ENCODE data around the gene SORCS2. TPM values are rescaled to one million over a fixed set of nuclear protein-coding genes. Genes with fewer than 3 reads are reported as not detected.

SORCS2 gene
- total RNA-seq, 1 donor from 2014 or later: 29.5 TPM

DNA sequence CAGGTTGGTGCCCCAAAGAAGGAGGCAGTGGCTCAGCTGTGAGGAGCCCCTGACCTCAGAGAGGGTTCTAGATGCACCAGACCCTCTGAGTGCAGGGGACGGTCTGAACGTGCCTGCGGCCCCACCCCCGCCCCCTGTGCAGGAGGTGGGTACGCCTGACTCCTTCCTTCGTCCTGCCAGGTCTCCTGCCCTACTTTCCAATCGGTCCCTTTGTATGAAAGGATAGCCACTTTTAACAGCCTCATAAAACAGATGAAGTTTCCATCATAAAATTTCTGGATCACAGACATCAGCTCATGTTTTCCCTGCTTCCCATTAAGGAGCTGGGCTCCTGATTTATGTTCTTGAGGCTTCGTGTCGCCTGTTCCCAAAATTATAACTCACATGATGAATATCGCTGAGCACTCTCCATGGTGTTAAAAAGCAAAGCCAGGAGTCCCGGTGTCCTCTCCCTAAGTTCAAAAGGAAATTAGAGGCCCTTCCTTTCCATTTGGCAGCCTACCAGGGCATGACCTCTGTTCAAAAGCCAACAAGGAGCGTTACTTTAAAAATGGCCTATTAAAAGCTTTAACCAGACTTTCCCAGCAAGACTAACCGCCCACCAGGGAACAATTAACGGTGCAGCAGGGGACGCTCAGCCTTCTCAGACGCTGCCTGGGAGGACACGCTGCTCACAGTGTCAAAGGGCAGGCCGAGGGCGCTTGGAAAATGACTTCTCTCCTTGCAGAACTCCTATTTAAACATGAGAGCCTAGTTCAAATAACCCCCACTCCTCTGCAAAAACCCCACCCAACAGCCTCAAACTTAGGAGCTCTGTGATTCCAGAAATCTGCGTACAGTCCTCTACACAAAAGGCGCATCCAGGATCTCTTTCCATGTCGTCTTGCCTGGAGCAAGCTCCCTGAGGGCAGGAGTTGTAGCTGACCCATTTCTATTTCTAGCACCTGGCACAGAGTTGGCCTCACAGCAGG lies 565.4 kb downstream of the SORCS2 start:
- Mint-ChIP-seq H3K27ac (ENCODE audit: unreplicated experiment) (peak overlapping the region; percentile 39), H3K27me3 (ENCODE audit: unreplicated experiment) (peaks cover 55% of the 10 kb centered on the region), H3K4me1 (ENCODE audit: low read depth, unreplicated experiment) (peaks cover 34% of the 10 kb centered on the region), H3K9me3 (ENCODE audit: unreplicated experiment) (peaks cover 71% of the 10 kb centered on the region), H3K36me3 (ENCODE audit: unreplicated experiment) (peaks cover 5% of the 10 kb centered on the region), H3K4me3 (ENCODE audit: unreplicated experiment) (peak overlapping the region; percentile 20)
- peak; percentile 56 for DNase-seq
- TF ChIP-seq, protein P1, sequence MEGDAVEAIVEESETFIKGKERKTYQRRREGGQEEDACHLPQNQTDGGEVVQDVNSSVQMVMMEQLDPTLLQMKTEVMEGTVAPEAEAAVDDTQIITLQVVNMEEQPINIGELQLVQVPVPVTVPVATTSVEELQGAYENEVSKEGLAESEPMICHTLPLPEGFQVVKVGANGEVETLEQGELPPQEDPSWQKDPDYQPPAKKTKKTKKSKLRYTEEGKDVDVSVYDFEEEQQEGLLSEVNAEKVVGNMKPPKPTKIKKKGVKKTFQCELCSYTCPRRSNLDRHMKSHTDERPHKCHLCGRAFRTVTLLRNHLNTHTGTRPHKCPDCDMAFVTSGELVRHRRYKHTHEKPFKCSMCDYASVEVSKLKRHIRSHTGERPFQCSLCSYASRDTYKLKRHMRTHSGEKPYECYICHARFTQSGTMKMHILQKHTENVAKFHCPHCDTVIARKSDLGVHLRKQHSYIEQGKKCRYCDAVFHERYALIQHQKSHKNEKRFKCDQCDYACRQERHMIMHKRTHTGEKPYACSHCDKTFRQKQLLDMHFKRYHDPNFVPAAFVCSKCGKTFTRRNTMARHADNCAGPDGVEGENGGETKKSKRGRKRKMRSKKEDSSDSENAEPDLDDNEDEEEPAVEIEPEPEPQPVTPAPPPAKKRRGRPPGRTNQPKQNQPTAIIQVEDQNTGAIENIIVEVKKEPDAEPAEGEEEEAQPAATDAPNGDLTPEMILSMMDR (IDR thresholded peaks at IDR 0.05; ENCODE audit: partially characterized antibody, unreplicated experiment): no peak

DNA sequence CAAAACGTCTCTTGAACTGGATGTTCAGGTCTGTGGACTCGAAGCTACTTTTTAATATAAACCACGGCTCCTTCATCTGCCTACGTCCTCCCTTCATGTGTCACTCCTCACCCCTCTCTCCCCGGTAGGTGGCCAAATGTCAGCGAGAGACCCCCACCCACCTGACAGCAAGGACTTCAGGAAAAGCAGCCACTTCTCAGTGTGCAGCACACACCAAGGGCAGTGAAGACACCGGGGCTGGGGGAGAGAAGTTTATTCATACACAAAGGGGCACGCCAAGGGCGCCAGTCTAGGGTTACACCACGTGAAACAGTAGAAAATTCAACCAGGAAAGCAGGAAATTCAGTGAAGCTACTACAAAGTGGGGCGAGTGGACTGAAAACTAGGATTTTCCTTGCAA lies 566.1 kb downstream of the SORCS2 start:
- H3K4me1 Mint-ChIP-seq (ENCODE audit: low read depth, unreplicated experiment): peaks cover 35% of the 10 kb centered on the region
- TF ChIP-seq, protein P1 (IDR thresholded peaks at IDR 0.05; ENCODE audit: partially characterized antibody, unreplicated experiment): no peak
- H3K4me3 Mint-ChIP-seq (ENCODE audit: unreplicated experiment): no peak overlapping the region
- peaks cover 5% of the 10 kb centered on the region for H3K36me3 Mint-ChIP-seq (ENCODE audit: unreplicated experiment)
- H3K9me3 Mint-ChIP-seq (ENCODE audit: unreplicated experiment): peaks cover 75% of the 10 kb centered on the region
- DNase-seq: no peak
- no peak overlapping the region for H3K27ac Mint-ChIP-seq (ENCODE audit: unreplicated experiment)
- H3K27me3 Mint-ChIP-seq (ENCODE audit: unreplicated experiment): peaks cover 57% of the 10 kb centered on the region

DNA sequence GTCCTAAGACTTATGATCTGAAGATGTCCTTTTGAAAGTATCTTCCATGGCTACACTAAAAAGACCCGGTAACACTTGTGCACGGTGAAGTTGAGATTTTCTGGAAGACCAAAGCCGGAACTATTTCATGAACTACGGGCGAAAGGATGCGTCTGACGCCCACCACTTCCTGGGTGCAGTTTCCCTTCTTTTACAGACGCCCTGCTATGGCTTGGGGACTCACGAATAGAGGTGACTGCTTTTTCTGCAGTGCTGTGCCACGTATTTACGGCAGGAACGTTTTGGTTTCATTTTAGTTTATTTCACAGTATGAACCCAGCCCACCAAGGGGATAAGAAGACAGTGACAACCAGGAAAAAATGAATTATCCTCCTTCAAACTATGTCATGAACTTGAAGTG lies 566.9 kb downstream of the SORCS2 start:
- peaks cover 54% of the 10 kb centered on the region for H3K27me3 Mint-ChIP-seq (ENCODE audit: unreplicated experiment)
- peak overlapping the region; percentile 20 for H3K27ac Mint-ChIP-seq (ENCODE audit: unreplicated experiment)
- peaks cover 73% of the 10 kb centered on the region for H3K9me3 Mint-ChIP-seq (ENCODE audit: unreplicated experiment)
- TF ChIP-seq, protein P1 (IDR thresholded peaks at IDR 0.05; ENCODE audit: partially characterized antibody, unreplicated experiment): no peak
- DNase-seq: no peak
- no peak overlapping the region for H3K4me3 Mint-ChIP-seq (ENCODE audit: unreplicated experiment)
- peaks cover 5% of the 10 kb centered on the region for H3K36me3 Mint-ChIP-seq (ENCODE audit: unreplicated experiment)
- H3K4me1 Mint-ChIP-seq (ENCODE audit: low read depth, unreplicated experiment): peaks cover 39% of the 10 kb centered on the region

DNA sequence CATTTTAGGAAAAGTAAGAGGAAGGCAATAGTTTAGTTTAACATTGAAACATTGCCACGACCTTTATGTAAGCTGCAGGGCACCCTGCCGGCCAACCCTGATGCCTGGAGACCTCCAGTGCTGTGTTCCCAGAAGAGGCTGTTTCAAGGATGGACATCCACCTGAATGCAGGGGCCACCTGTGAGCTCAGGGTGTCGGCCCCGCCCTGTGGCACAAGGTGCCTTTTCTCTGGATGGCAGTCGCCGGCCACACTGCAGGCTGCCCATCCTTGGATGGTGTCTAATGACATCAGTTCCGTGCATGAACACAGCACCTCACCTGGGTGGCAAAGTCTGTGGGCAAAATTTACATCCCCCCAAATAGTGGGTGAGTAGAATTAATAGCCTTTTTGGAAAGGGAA lies 567.3 kb downstream of the SORCS2 start:
- Mint-ChIP-seq H3K4me3 (ENCODE audit: unreplicated experiment) (peak overlapping the region; percentile 46), H3K4me1 (ENCODE audit: low read depth, unreplicated experiment) (peaks cover 38% of the 10 kb centered on the region), H3K27ac (ENCODE audit: unreplicated experiment) (no peak overlapping the region), H3K27me3 (ENCODE audit: unreplicated experiment) (peaks cover 53% of the 10 kb centered on the region), H3K9me3 (ENCODE audit: unreplicated experiment) (peaks cover 75% of the 10 kb centered on the region), H3K36me3 (ENCODE audit: unreplicated experiment) (peaks cover 5% of the 10 kb centered on the region)
- TF ChIP-seq, protein P1 (IDR thresholded peaks at IDR 0.05; ENCODE audit: partially characterized antibody, unreplicated experiment): no peak
- DNase-seq: no peak

DNA sequence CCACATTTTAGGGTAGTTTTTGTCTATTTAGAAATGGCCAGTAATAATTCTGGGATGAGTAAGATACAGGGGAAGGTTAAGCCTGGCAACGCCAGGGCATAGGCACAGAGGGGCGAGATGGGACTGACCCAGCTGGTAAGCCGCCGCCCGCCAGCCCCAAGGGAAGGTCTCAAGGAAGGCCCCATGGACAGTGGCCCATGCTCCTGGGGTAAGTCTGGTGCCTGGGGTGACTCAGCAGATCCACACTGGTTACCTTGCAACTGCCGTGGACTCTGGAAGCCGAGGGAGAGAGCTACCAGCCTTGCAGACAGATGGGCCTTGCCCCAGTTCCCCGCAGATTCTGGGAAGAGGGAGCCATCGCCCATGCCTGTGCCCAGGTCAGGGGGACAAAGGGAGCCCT lies 567.9 kb downstream of the SORCS2 start:
- Mint-ChIP-seq H3K36me3 (ENCODE audit: unreplicated experiment) (peaks cover 5% of the 10 kb centered on the region), H3K4me1 (ENCODE audit: low read depth, unreplicated experiment) (peaks cover 37% of the 10 kb centered on the region), H3K27ac (ENCODE audit: unreplicated experiment) (no peak overlapping the region), H3K4me3 (ENCODE audit: unreplicated experiment) (peak overlapping the region; percentile 46), H3K9me3 (ENCODE audit: unreplicated experiment) (peaks cover 78% of the 10 kb centered on the region), H3K27me3 (ENCODE audit: unreplicated experiment) (peaks cover 53% of the 10 kb centered on the region)
- TF ChIP-seq, protein P1 (IDR thresholded peaks at IDR 0.05; ENCODE audit: partially characterized antibody, unreplicated experiment): no peak
- no peak for DNase-seq
